Measurements from ENCODE around the gene DDX43. TPM values are rescaled to one million over a fixed set of nuclear protein-coding genes. Genes with fewer than 3 reads are reported as not detected.

Gene DDX43
- total and polyA plus RNA-seq, 10 of the 15 experiments (the other 5 are each of a cell fraction or from before 2014, with no cell fraction given): 0.12 TPM; not detected in 9

GRCh38 chr6:73394577-73395354 is at the start of gene DDX43 (continued):
- TF ChIP-seq CUX1 (IDR thresholded peaks at IDR 0.05; ENCODE audit: insufficient replicate concordance, low read depth, low read length): no peak
- no peak for TF ChIP-seq BCL11A (IDR thresholded peaks at IDR 0.05; ENCODE audit: low read depth, low read length)
- no peak for TF ChIP-seq KDM1A (IDR thresholded peaks at IDR 0.05; ENCODE audit: borderline replicate concordance)
- TF ChIP-seq SMARCA5 (IDR thresholded peaks at IDR 0.05): no peak
- TF ChIP-seq RBBP5 (conservative IDR thresholded peaks at IDR 0.05): no peak
- TF ChIP-seq SUZ12 (IDR thresholded peaks at IDR 0.05; ENCODE audit: unreplicated experiment): no peak
- no peak for TF ChIP-seq ZNF384 (IDR thresholded peaks at IDR 0.05; ENCODE audit: borderline replicate concordance, low read depth, low read length)
- no peak for TF ChIP-seq CBX3 (IDR thresholded peaks at IDR 0.05; ENCODE audit: borderline replicate concordance, low read depth)
- TF ChIP-seq BACH1 (IDR thresholded peaks at IDR 0.05; ENCODE audit: borderline replicate concordance): no peak
- no peak for TF ChIP-seq CHD4 (IDR thresholded peaks at IDR 0.05)
- no peak for TF ChIP-seq POU2F2 (IDR thresholded peaks at IDR 0.05; ENCODE audit: borderline replicate concordance, low read depth, low read length)
